GM12875 (cell line): ENCODE results near the gene TMPRSS6.

Source experiments
- H3K4me3 ChIP-seq: one replicate; pipeline ENCODE4 v1.5.1; 2011; ENCODE audit warnings: low read depth, low read length, control low read depth
- TF ChIP-seq, protein P1 (sequence below): IDR thresholded peaks from 2 replicates; pipeline ENCODE4 v1.5.1; 2011; ENCODE audit warnings: low read depth, mild to moderate bottlenecking, control low read depth, inconsistent platforms, low read length, moderate library complexity, borderline replicate concordance; ENCODE audit not compliant: insufficient read depth

Gene TMPRSS6

DNA sequence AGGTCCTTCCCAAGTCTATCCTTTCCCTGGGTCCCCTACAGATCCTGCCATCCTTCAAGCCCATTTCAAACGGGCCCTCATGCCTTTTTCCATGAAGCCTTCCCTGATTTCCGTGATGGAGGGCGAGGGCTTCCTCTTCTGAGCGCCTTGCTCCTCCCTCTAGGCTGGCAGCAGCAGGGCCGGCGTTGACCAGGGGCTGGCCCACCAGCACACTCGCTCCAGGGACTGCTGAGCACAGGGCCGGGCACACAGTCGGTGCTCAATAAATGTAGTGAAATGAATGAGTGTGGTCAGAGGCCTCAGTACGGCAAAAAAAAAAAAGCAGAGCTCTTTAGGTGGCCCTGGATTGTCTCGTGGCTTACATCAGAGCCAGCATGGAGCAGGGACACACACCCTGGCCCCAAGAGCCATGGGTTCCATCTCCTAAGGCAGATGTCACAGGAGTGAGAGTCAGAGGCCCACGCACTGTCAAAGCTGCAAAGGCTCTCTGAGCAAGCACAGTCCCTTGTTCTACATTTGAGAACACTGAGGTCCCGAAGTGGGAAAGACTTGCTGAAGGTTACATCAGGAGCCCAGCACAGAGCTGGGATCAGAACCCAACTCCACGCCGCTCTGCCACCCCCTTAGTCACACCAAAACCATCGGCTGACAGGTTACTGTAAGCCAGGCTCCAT lies 37.1 kb upstream of the TMPRSS6 start:
- TF ChIP-seq, protein P1, sequence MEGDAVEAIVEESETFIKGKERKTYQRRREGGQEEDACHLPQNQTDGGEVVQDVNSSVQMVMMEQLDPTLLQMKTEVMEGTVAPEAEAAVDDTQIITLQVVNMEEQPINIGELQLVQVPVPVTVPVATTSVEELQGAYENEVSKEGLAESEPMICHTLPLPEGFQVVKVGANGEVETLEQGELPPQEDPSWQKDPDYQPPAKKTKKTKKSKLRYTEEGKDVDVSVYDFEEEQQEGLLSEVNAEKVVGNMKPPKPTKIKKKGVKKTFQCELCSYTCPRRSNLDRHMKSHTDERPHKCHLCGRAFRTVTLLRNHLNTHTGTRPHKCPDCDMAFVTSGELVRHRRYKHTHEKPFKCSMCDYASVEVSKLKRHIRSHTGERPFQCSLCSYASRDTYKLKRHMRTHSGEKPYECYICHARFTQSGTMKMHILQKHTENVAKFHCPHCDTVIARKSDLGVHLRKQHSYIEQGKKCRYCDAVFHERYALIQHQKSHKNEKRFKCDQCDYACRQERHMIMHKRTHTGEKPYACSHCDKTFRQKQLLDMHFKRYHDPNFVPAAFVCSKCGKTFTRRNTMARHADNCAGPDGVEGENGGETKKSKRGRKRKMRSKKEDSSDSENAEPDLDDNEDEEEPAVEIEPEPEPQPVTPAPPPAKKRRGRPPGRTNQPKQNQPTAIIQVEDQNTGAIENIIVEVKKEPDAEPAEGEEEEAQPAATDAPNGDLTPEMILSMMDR = no peak
- H3K4me3 ChIP-seq = no peak overlapping the region

DNA sequence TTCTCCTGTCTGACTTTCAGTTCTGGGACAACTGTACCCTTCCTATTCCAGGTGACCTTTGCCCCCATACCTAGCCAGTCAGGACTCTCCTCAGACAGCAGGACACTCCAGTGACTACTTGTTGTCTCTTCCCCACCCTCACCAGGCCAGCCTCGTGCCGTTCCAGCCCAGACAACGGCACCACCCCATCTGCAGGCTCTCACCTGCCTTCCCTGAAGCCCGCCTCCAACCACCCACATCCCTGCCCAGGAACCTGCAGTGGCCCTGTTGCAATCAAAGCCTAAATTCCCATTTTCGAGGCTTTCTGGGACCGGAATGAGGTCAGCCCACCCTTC lies 36.5 kb upstream of the TMPRSS6 start:
- TF ChIP-seq, protein P1 = no peak
- H3K4me3 ChIP-seq = no peak overlapping the region

GRCh38 chr22:37145180-37146050 lies 35.9 kb upstream of the TMPRSS6 start:
- TF ChIP-seq, protein P1 = no peak
- H3K4me3 ChIP-seq = no peak overlapping the region

GRCh38 chr22:37144180-37144554 lies 34.7 kb upstream of the TMPRSS6 start:
- TF ChIP-seq, protein P1 = no peak
- no peak overlapping the region for H3K4me3 ChIP-seq

DNA sequence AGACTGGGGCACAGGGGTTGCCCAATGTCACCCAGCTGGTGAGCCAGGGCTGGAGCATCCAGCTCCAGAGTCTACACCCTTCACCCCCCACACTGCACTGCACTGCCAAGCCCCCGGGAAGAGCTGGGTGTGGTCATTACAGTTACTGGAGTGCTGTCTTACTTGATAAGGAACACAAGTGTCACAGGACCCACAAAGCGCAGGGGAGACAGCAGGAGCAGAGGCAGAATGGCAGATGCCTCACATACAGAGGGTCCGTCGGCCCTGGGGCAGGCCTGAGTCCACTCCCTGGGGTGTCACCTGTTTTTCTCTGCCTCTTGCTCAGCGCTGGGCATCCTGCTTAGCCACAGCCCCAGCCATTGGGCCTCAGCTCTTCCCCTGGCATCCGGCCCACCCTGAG lies 32.5 kb upstream of the TMPRSS6 start:
- H3K4me3 ChIP-seq = no peak overlapping the region
- TF ChIP-seq, protein P1 = no peak

DNA sequence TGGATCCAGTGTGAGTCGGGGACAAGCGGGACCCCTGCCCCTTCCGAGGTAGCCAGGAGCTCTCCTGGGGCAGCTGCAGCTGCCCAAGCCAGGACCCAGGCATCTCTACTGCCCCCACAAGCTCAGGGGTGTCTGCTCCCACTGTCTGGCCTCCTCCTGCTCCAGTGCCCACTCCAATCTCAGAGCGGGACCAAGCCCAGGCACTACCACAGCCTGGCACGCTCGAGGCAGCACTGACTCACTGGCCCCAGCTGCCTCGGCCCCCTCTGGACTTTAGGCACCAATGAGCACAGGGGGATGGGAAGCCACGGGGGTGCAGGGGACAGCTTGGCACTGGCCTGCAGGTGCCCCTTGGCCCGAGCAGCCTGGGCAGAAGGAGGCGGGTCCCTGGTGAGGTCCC lies 32.0 kb upstream of the TMPRSS6 start:
- TF ChIP-seq, protein P1 = no peak
- H3K4me3 ChIP-seq = no peak overlapping the region
